GM19328 (cell line): Measurements from ENCODE around the gene VPS35.

ENCODE experiments used
- ATAC-seq: cut with Tn5 transposase; IDR thresholded peaks from one replicate; pipeline ENCODE4 v1.9.1; 2021; ENCODE audit warnings: mild to moderate bottlenecking, moderate library complexity; ENCODE audit not compliant: unreplicated experiment

VPS35 gene

DNA sequence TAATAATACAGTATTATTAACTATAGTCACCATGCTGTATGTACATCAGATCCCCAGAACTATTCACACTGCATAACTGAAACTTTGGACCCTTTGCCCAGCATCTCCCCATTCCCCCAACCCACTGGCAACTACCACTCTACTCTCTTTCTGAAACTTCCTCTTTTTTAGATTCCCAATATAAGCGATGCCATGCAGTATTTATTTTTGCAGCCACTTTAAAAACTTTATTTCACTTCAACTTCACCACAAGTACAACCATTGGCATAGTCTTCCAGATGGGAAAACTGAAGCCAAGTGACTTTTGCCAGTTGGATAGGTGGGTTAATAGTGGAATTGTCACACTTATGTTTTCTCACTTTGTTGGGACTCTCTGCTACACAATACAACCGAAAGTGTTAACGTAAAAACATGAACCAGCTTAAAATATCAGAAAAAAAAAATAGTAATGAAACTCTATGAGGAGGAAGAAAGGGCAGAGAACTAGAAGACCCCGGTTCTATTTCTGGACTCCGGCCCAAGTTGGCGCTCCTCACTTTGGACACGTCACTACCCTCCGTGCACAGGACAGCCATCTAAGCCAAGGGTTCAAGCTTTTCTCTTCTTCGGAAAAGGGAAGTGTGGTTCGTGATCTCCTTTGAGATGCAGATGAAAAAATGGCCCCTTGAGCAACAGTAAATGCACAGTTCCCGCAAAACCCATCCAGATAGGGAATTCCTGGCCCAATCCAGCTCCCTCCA, 68.5 kb downstream of the VPS35 start:
- ATAC-seq, result no peak

DNA sequence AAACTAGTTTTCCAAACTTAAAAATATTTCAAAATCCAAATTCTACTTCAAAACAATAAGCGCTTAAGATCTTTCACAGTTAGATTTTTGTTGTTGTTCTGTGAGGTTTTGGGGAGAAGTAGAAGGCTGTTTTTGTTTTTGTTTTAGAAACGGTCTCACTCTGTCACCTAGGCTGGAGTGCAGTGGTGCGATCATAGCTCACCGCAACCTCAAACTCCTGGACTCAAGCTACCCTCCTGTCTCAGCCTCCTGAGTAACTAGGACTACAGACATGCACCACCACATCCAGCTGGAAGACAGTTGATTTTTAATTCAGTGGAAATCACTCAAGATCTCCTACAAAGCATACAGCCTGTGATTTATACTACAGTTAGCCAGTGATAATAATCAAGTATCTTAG, 70.5 kb downstream of the VPS35 start:
- ATAC-seq, result no peak

- ATAC-seq, result no peak
Measured at GRCh38 chr16:46614006-46614405, 75.0 kb downstream of the VPS35 start.

GRCh38 chr16:46613352-46613751, 75.6 kb downstream of the VPS35 start:
- ATAC-seq, result no peak

DNA sequence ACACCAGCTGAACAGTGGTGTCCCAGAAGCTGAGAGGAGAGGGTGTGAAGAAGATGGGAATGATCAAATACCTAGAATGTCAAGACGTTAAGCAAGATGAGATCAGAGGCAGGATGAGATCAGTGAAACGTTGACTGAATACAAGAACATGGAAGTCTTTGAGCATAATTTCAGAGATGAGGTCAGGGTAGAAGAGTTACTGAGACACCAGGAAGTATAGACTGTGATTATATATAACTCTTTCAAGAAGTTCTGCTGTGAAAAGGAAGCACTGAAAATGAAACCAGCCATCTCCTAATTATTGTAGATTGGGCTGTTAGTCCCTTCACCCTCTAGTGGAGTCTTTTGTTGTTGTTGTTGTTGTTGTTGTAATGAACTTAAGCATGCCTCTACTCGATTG, 76.9 kb downstream of the VPS35 start:
- ATAC-seq, result no peak

GRCh38 chr16:46607529-46607928, 81.4 kb downstream of the VPS35 start:
- no peak for ATAC-seq

DNA sequence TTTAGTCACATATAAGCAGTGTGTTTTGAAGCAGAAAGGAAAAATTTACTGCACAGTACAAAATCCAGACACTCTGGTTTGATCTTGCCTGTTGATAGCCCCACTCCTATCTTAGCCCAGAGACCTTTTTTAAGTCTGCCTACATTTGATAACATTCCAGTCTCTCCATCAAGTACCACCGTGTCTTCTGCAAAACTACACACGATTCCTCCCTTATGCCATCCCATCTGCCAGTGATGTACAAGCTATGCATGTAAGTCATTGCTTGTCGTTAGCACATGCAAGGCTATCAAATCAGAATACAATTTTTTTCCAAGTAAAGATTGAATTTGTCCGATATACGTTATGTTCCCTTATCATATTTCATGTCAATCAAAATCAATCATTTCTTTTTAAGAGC, 82.7 kb downstream of the VPS35 start:
- no peak for ATAC-seq
